ENCODE results near the gene FPR1. TPM values are rescaled to one million over a fixed set of nuclear protein-coding genes. Genes with fewer than 3 reads are reported as not detected.

Gene FPR1
- total RNA-seq, 1 donor from 2014 or later = not detected

DNA sequence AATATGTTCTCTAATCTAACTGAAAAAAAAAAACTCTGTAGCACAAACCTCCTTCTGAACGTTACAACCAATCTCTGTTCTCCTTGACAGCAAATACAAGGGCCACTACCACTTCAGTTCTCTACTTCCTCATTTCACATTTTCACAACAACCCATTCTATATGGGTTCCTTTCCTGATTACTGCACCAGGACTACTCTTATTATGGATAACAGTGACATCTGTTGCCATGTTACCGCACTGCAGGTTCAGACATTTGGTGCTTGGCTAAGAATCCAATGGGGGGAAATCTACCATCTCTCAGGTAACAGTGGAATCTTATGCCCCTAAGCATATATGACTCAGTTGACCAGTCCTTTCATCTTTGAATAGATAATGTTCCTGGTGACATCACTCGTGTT, 31.7 kb upstream of the FPR1 start:
- H3K27me3 ChIP-seq (ENCODE audit: control insufficient read depth, insufficient read depth, low read length) = no peaks in the 10 kb centered on the region
- no peak for DNase-seq (ENCODE audit: low read depth)
- H3K36me3 ChIP-seq (ENCODE audit: control insufficient read depth, insufficient read depth, low read length) = no peaks in the 10 kb centered on the region
- no peak overlapping the region for H3K4me3 ChIP-seq (ENCODE audit: low read depth, low read length)
- TF ChIP-seq, protein P1, sequence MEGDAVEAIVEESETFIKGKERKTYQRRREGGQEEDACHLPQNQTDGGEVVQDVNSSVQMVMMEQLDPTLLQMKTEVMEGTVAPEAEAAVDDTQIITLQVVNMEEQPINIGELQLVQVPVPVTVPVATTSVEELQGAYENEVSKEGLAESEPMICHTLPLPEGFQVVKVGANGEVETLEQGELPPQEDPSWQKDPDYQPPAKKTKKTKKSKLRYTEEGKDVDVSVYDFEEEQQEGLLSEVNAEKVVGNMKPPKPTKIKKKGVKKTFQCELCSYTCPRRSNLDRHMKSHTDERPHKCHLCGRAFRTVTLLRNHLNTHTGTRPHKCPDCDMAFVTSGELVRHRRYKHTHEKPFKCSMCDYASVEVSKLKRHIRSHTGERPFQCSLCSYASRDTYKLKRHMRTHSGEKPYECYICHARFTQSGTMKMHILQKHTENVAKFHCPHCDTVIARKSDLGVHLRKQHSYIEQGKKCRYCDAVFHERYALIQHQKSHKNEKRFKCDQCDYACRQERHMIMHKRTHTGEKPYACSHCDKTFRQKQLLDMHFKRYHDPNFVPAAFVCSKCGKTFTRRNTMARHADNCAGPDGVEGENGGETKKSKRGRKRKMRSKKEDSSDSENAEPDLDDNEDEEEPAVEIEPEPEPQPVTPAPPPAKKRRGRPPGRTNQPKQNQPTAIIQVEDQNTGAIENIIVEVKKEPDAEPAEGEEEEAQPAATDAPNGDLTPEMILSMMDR (IDR thresholded peaks at IDR 0.05; ENCODE audit: insufficient read depth, low read length, poor library complexity, severe bottlenecking) = peak; percentile 3

DNA sequence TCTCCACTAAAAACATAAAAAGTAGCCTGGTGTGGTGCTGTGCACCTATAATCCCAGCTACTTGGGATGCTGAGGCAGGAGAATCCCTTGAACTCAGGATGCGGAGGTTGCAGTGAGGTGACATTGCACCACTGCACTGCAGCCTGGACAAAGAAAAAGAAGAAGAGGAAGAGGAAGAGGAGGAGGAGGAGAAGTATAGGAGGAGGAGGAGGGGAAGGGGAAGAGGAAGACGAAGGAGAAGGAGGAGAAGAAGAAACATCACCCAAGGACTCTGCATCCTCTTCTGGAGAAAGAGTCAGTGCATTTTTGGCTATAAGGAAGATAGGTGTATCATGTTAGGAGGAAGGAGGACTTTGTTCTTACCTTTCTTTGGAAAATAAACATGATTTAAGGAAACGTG, 30.3 kb upstream of the FPR1 start:
- Histone ChIP-seq H3K27me3 (ENCODE audit: control insufficient read depth, insufficient read depth, low read length) (no peaks in the 10 kb centered on the region), H3K4me3 (ENCODE audit: low read depth, low read length) (no peak overlapping the region), H3K36me3 (ENCODE audit: control insufficient read depth, insufficient read depth, low read length) (no peaks in the 10 kb centered on the region)
- no peak for DNase-seq (ENCODE audit: low read depth)
- TF ChIP-seq, protein P1 (IDR thresholded peaks at IDR 0.05; ENCODE audit: insufficient read depth, low read length, poor library complexity, severe bottlenecking) = no peak

DNA sequence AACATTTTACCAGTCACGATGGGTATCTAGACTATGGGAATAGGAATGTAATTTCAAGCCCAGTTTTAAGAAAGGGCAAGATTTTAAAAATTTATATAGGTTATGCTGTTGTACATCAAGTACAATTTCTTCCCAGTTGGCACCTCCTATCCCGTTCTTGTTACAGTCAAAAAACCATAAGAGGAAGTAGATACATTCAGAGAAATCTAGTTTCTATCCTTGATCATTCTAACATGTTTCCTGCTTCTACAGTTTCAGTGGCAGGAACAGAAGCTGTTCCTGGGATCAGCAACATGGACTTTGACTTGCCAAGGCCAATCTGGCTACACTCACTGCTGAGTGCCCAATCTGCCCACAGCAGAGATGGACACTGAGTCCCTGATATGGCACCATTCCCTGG, 28.6 kb upstream of the FPR1 start:
- H3K4me3 ChIP-seq (ENCODE audit: low read depth, low read length) = no peak overlapping the region
- TF ChIP-seq, protein P1 (IDR thresholded peaks at IDR 0.05; ENCODE audit: insufficient read depth, low read length, poor library complexity, severe bottlenecking) = no peak
- H3K36me3 ChIP-seq (ENCODE audit: control insufficient read depth, insufficient read depth, low read length) = no peaks in the 10 kb centered on the region
- no peaks in the 10 kb centered on the region for H3K27me3 ChIP-seq (ENCODE audit: control insufficient read depth, insufficient read depth, low read length)
- no peak for DNase-seq (ENCODE audit: low read depth)

DNA sequence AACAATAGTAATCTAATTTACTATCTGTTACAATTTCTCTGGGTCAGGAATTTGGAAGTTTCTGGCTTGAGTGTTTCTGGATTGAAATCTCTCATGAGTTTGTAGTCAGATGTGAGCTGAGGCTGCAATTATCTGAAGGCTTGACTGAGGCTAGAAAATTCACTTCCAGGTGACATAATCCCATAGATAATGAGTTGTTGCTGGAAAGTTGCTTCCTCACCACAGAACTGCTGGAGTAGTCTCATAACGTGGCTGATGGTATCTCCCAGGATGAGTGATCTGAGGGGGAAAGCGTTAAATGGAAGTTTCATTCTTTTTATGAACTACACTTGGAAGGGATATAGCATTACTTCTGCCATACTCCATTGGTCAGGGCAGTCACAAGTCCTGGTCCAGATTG, 28.0 kb upstream of the FPR1 start:
- no peak for DNase-seq (ENCODE audit: low read depth)
- no peak overlapping the region for H3K4me3 ChIP-seq (ENCODE audit: low read depth, low read length)
- H3K36me3 ChIP-seq (ENCODE audit: control insufficient read depth, insufficient read depth, low read length) = no peaks in the 10 kb centered on the region
- H3K27me3 ChIP-seq (ENCODE audit: control insufficient read depth, insufficient read depth, low read length) = no peaks in the 10 kb centered on the region
- TF ChIP-seq, protein P1 (IDR thresholded peaks at IDR 0.05; ENCODE audit: insufficient read depth, low read length, poor library complexity, severe bottlenecking) = no peak

DNA sequence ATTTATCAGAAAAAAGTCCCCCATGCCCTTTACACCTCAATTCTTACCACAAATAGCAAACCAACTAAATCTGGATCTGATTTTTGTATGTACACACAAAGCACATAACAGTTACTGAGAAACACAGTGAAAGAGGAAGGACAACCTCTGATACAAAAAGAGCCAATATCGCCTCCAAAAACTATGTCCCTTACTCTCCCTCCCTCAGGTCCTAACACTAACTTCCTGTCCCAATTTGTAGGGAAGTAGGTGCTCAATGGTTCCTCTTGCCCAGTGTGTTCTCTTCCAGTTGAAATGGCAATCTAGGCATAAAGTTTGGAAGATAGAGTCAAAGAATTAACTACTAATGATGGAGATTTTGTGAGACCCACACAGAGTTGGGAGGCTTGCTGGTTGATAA, 27.5 kb upstream of the FPR1 start:
- H3K4me3 ChIP-seq (ENCODE audit: low read depth, low read length) = no peak overlapping the region
- DNase-seq (ENCODE audit: low read depth) = no peak
- TF ChIP-seq, protein P1 (IDR thresholded peaks at IDR 0.05; ENCODE audit: insufficient read depth, low read length, poor library complexity, severe bottlenecking) = no peak
- H3K27me3 ChIP-seq (ENCODE audit: control insufficient read depth, insufficient read depth, low read length) = no peaks in the 10 kb centered on the region
- H3K36me3 ChIP-seq (ENCODE audit: control insufficient read depth, insufficient read depth, low read length) = no peaks in the 10 kb centered on the region
